Activated CD4-positive, alpha-beta T cell treated with anti-CD3 and anti-CD28 coated beads, Interleukin-2, amount 50 U/mL, for 1 hour (primary cell): ENCODE data around the gene ZBTB16.

Source experiments
- DNase-seq: peaks from one replicate; pipeline ENCODE4 v3.0.0-alpha.2; 2020

Gene ZBTB16

DNA sequence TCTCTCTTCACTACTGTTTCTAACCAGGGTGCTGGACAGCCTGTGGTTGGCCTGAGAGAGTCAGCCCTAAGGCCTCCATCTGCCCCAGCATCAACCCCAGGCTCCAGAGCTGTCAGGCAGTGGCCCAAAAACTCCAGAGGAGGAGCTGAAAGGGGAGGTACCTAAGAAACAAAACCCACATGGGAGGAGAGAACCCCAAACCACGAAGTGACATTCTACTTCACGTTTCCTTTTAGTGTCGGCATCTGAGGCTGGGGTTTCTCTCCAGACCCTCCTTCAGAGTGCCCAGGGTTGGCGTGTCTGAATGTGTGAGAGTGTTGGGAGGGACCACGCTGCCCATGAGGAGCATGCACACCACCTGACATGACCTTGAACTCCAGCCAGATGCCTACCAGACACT is 166.8 kb downstream of the ZBTB16 start:
- DNase-seq, result no peak

DNA sequence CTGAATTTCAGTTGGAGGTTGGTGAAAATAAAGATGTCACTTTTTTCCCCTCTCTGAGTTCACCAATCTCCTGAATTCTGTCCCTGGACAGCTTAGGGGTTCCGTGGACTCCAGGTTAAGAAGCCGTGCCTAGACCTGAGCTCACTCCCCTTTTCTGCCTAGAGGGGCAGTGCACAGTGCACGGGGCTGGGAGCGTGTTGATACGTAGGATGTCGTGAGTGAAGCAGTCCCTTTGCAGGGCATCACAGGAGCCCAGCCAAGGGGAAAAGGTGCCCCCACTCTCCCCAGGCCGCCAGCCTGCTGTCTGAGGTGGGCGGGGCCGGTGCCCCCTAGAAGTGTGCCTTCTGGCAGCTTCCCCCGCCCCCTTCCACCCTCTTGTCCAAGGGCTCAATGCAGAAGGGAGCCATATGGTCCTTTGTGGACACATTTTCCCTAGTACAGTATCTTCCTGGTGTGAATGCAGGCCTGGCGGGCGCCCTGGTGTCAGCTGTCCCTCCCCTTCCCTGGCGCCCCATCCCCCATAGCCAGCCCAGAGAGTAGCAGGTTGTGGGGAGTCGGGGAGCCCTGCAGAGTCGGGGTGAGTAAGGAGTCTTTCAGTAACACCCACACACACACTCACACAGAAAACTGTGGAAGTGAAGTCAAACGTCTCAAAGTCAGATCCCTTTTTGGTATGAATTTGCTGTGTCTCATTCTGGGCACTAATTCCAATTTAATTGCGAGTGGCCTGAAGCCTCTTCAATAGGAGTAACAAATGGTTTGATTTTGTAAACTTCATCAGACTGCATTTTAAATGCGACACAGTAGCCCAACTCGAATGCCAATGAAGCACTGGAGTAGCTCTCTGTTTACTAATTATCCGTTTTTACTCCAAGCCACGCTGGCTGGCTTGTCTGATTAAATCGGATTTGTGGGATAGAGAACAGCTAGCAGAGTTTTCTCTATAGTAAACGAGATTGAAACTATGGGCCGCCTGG is 169.2 kb downstream of the ZBTB16 start:
- no peak for DNase-seq

DNA sequence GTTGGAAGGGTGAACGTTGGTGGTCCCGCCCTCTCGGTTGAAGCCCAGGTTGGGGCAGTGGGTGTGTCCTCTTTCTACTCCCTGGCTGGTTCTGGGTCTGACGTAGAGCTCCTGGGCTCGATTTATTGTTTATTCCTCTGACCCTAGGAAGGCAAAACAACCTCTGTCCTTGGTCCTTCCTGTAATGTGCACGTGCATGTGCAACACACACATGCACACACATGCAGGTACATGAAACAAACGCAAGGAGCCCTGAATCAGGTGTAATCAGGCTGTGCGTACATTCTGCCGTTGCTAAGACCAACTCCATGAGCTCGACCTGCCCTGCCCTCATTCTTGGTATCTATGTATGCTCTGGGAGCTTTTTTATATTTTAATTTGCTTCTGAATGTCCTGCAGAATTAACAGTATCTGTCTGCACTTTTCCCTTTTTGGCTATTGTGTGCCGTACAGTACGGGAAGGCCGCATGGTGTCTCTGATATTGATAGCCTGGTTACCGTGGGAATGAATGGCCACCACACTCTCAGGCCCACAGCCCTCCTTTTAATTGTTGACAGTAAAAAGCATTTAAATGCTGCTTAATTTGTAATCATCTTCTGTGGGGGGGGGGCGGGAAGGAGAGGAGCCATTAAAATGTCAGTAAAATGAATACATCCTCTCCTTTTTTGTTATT is 170.7 kb downstream of the ZBTB16 start:
- DNase-seq, result no peak

DNA sequence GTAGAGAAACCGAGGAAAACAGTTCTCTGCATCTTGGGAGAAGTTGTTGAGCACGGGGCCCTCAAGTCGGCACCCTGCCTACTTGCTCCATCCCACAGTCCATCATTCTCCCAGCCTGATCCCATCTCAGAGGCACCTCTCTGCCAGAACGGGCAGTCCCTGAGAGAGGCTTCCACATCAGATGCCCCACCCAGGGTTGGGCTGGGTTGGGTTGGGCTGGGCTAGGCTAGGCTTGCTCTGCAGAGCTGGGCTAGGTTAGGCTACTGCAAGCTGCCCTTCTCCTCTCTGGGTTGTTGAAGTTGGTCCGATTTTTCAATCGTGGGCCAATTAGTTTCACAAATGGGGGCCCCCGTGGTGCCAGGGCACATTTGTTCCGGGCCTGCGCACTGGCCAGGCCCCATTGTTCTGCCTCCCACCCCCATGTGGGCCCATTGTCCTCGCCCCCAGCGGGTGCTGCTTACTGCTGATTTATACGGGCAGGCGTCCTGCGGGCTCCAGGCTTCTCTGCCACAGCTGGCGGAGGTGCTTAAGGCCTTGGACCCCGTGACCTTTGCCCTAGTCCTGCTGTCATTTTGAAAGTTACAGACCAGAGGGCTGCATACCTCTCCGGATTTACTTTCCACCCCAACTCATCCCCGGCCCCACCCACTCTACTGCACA is 173.0 kb downstream of the ZBTB16 start:
- DNase-seq, result no peak

DNA sequence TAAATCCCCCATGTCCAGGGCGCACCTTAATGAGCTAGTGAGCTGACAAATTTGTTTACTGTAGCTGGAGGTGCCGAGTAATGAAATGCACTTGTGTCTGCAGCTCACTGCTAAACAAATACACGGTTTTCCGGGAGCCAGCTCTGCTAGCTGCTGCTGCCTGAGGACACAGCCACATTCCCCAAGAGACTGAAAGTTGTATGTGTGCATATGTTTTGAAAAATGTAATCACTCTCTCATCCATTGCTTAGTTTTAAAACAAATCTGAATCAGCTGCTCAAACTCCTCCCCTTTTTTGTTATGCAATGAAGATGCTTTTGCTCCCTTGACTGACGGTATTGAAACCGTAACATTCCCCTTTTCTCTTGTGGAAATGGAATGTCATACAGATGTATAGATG is 174.2 kb downstream of the ZBTB16 start:
- DNase-seq, result no peak

DNA sequence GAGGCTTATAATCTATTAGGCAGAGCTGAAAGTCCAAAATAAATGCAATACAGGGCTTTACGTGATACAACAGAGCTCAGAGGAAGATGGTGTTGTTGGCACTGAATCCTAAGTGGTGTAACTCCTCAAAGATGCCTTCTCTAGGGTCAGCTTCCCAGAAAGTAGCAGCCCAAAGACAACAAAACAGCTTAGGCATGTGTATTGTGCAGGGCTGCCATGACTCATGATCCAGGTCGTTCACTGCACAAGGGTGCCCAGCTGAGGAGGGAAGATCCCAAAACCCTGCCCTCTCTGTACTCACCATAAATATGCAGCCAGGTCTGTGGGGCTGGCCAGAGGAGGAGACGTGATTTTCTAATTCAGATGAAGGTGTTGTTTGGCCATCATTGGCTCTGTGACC is 177.3 kb downstream of the ZBTB16 start:
- no peak for DNase-seq

DNA sequence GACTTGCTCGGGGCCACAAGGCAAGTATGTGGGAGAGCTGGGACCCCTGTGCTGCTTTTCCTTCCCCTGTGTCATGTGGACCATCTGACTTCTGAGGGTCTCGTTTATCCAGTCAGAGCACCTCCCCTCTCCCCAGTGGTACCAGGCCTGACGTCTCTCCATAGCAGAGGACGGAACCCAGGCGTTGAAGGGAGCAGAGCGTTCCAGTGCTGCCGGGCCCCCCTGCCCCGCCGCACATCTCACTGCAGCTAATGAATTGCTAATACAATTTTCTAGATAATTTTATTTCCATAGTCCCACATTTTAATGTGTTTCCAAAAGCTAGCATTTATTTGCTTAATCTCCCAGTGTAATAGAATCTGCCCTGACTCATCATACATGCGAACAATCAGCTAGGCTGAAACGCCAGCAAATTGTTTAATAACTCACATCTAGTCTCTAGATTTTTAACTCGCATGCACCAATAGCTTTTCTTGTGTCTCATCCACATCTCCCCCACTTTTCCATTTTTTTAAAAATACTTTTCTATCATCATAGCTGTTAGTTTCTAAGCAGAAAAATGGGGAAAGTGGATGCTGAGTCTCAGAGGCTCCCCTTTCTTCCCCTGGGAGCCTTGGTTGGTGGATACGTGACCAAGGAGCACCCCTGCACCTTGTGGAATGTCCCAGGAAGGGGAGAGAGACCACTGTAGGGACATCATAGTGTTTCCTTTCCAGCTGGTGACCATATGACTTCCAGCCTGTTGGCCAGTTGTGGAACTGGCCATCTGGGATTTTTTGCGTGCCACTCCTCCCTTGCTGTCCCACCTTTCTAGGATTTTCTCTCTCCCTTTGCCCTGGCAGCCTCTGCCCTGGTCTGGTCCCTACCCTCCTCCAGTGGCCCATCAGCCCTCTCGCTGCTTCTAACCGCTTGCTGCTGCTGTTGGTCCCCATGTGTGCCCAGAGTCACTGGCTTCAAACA is 178.1 kb downstream of the ZBTB16 start:
- no peak for DNase-seq

DNA sequence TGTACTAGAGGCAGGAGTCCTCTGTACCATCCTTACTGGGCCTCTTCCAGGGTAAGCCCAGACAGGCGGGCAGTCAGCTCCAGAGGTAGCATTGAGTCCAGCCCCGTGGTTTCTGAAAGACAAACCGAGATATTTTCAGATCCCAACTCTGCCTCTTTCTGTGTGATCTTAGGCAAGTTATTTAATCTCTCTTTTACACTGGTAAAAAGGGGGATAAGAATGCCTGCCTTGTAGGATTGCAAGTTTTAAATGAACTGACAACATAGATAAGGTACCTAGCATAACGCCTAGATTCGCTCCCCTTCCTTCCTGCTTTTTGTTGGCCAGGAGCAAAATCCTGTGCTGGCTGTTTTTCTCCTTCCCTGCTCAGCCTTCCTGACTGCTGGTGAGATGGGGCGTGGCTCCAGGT is 180.2 kb downstream of the ZBTB16 start:
- DNase-seq, result no peak

DNA sequence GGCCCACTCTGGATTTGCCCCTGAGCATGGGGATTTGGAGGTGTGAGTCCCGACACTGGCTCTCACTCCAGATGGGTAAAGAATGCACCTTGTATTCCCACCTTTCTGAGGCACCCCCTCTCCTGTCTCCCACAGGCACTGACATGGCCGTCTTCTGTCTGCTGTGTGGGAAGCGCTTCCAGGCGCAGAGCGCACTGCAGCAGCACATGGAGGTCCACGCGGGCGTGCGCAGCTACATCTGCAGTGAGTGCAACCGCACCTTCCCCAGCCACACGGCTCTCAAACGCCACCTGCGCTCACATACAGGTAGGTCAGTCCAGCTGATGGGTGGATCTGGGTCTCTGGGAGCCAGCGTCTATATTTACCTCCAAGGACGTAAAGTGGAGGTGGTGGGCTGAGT is 182.5 kb downstream of the ZBTB16 start:
- no peak for DNase-seq

DNA sequence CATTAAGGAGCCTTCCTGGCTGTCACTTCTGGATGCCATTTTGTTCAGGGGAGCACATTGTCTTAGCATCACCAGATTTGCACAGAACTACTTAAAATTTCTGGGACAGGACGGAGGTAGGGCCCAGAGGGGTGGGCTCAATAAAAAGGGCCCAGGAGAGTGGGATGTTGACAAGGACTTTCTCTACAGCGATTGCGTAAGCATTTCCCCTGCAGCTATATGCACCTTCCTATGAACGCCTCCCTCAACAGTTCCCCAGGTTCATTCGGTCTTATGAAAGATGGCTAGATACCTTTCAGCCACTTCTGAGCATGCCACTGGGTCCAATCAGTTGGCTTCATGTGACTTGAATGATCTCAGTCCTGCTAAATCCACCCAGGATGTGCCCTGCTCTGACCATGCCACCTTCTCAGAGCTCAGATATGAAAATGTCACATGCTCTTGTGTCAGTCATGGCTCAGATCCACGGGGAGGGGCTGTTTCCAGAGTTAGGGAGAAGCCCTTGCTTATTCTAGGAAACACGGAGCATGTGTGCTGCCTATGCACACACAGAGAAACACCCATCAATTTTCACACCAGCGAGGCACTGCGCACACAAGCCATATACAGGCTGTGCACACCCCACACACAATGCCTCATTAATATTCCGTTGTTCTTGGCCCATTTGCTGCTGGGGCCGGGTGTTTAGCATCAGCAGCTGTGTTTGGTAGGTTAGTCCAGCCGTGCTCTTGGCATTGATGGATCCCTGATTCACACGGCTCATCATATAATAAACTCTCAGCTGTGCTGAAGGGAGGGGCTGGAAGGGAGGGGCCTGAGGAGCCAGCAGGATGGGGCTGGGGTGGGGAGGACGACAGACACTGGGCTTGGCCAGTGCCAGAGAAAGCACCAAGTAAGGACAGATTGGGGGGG is 184.2 kb downstream of the ZBTB16 start:
- DNase-seq, result no peak

DNA sequence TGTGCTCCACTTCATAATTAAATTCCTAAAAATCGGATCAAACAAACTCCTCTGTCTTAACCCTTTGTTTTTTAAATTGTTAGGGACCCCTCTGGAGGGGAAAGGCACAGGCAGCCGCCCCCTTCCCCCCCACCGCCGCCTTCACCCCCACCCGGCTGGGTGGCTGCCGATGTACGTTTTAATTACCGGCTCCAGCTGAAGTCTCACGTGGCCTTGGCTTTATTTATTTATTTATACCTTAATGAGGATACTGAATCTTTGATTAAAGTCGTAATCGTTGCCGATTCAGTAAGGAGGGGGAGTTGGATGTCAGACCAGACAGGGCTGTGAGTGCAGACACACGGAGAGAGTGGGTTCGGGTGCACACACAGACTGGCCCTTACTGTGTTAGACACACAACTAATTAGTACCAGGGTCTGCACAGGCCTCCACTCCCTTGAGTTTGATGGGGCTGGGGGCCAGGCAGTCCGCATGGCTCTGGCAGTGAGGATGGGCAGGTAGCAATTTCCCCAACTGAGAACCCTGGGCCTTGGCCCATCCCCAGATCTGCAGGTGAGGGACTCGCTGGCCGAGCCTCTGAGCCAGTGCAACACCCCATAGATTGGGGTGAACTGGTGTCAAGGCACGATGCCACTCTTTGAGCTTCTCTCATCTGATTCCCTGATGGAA is 185.3 kb downstream of the ZBTB16 start:
- DNase-seq, result no peak

DNA sequence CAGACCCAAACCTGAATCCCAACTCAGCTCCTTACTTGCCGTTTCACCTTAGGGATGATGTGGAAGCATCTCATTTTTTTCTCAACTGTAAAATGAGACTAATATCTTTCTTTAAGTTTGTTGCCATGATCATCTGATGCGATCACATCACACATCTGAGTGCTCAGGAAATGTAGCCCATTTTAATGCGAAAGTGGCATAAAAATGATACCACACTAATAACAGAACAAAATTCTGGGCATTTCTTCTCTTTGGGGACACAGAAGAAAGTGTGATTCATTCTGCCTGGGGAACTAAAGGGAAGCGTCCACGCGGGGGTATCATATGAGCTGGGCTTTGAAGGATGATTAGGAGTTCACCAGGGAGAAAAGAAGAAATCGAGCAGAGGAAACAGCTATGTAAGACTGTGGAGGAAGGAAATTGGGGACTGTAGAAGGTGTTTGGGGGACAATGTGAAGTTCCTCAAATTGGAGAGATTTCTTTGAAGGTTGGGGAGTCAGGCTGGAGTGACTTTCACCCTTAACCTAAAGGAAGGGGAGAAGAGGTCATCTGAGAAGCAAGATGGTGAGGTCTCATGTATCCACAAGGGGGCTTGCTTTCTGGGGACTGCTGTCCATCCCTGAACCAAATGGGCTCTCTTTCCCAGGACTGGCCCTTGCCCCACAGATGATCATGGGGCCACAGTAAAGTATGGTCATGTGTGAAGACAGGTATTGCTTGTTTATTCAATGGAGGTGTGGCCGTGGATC is 187.0 kb downstream of the ZBTB16 start:
- DNase-seq, result no peak

DNA sequence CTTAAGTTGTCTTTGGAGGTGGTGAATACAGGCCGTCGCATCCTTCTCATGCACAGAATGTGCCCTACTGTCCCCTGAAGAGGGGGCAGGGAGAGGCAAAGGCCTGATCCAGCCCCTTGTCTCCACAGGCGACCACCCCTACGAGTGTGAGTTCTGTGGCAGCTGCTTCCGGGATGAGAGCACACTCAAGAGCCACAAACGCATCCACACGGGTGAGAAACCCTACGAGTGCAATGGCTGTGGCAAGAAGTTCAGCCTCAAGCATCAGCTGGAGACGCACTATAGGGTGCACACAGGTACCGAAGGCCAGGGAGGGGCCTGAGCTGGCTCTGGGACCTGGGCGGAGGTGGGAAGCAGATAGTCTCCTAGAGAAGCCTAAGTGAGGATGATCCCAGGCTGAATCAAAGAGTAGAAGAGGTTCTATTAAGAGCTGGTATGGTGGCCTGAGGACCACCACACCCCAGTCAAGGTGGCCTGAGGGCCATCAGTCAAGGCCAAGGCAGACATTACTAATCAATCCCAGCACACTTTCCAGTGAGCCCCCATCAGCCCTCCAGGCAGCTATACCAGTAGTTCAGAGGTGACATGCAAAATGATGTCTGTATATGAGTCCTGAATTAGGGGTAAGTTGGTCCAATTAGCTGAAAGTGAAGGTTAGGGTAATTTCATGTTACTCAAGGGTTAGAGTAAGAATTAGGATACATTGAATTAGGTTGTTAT is 187.7 kb downstream of the ZBTB16 start:
- no peak for DNase-seq

DNA sequence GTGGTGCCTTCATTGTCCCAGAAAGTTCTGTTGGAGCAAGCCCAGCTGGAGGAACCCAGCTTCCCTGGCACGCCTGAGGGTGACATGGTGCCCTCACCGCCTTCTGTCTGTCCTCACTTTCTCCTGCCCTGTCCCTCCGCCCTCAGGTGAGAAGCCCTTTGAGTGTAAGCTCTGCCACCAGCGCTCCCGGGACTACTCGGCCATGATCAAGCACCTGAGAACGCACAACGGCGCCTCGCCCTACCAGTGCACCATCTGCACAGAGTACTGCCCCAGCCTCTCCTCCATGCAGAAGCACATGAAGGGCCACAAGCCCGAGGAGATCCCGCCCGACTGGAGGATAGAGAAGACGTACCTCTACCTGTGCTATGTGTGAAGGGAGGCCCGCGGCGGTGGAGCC is 190.7 kb downstream of the ZBTB16 start:
- DNase-seq, result no peak

DNA sequence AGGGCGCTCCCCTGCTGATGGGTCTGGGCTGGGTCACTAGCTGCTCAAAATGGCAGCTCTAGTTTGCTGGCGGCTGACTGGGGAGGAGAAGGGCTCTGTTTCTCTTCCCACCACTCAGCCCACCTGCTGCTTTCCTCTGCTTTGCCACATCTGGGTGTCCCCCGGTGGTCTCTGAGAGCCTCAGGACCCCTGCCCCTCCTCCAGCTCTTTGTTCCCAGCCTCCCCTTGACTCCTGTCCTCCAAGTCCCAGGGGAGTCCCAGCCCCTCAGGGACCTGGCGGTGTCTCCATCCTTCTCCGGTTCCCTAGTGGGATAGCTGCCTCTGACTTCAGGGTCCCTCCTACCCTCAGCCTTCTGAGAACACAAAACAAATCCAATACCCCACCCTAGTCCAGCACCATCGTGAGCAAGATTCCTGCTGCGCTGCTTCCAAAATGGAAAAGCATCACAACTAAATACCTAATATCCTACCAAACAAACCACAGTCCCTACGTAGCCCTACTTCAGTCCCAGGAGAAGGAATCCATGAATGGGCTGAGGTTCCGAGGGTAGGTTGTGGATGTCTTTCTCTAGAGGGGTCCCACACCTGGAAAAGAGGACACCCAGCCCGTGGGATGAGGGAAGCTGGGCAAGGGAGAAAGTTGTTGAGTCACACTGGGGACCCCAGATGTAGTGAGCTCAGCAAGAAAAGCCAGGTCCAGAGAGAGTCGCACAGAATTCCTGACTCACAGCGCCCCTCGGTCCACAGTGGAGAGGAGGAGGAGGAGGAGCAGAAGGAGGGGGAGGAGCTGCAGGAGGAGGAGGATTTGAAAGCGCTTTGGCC is 191.7 kb downstream of the ZBTB16 start:
- no peak for DNase-seq

DNA sequence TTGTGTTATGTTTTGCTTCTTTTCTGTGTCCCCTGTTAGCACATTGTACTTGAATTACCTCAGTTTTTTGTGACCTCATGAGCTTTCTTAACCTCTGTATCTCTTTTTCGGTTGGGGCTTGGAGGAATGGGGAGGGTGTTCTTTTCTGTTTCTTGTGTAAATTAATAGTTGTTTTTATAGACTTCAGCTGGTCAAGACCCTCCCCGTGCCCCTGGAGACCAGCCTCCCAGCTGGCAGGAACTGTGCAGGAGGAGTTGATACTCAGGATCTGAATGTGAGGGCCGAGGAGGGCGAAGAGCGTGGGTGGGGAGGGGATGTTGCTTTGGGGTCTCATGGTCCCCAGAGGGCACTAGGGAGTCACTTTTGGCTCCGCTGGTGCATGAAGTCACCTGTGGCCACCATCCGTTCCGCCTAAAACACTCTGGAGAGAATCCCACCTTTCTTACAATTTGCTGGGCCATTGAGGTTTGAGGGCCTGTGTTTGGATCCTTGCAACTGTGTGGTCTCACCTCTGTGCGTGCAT is 192.4 kb downstream of the ZBTB16 start:
- DNase-seq, result no peak

DNA sequence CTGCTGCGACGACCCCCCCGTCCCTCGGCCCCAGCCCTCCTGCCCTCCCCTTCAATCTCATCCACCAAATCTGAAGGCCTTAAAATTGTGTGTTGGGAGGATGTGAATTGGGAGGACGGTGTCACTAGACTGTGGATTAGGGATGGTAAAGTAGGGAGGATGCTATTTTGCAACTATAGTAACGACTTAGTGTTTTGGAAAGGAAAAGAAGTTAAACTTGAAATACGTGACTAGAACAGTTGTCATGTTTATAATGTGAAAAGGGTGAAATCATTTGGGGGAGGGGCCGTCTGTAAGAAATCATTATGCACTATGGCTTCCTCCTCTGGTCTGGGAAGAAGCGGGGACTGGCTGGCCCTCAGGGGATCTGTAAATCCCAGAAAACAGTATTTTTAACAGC is 193.3 kb downstream of the ZBTB16 start:
- DNase-seq, result no peak

DNA sequence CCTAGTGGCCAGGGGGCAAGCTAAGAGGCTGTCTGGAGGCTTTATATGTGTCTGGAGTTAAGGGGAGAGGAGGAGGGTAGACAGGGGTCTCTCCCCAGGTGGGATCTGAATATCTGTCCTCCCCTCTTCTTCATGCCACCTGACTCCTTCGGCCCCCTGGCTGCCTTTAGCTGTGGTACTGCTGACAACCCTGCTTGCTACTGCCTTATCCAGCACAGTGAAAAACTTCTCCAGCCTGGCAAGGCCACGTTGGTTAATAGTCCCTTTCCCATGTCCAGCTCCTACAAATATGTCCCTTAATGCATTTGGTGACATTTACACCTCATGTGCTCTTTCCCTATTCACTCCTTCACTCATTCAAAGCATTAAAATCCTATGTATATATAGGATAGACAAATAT is 194.3 kb downstream of the ZBTB16 start:
- DNase-seq, result no peak
